Liver (tissue), 3 donors: ENCODE data around the gene NR1I3.

ENCODE experiments used
- EGR1 ChIP-seq, 2 donors: IDR thresholded peaks; 2 replicates each; pipeline ENCODE4 v1.6.1; 2016 to 2018; ENCODE audit warnings: antibody characterized with exemption in 2 of 2, low read depth in 2 of 2
- FOXA2 ChIP-seq: IDR thresholded peaks from 2 replicates; pipeline ENCODE4 v1.6.1; 2016; ENCODE audit warnings: antibody characterized with exemption
- GABPA ChIP-seq, 2 donors: IDR thresholded peaks in 1 of 2; conservative IDR thresholded peaks in 1 of 2; 2 replicates each; pipeline ENCODE4 v1.6.1; 2016; ENCODE audit warnings: antibody characterized with exemption in 2 of 2, mild to moderate bottlenecking in 1 of 2, moderate library complexity in 1 of 2
- JUND ChIP-seq, 2 donors: IDR thresholded peaks; 2 replicates each; pipeline ENCODE4 v1.6.1; 2016; ENCODE audit warnings: antibody characterized with exemption in 2 of 2
- NR2F2 ChIP-seq: IDR thresholded peaks from 2 replicates; pipeline ENCODE4 v1.6.1; 2016; ENCODE audit warnings: antibody characterized with exemption
- RAD21 ChIP-seq, 2 donors: IDR thresholded peaks; 2 replicates each; pipeline ENCODE4 v1.6.1; 2016; ENCODE audit warnings: antibody characterized with exemption in 2 of 2, mild to moderate bottlenecking in 2 of 2
- TF ChIP-seq, protein P1 (sequence below): fragments of 150-350 bp; IDR thresholded peaks from 2 replicates; pipeline ENCODE4 v1.5.1; 2017; ENCODE audit warnings: improper control_type of control experiment, low read depth, low read length; ENCODE audit not compliant: missing input control
- TF ChIP-seq, protein P2 (sequence below): IDR thresholded peaks from 2 replicates; pipeline ENCODE4 v1.6.1; 2016; ENCODE audit warnings: antibody characterized with exemption
- TF ChIP-seq, protein P3 (sequence below): IDR thresholded peaks from 2 replicates; pipeline ENCODE4 v1.6.1; 2016; ENCODE audit warnings: antibody characterized with exemption
- donor health status: healthy.
- donor health status: healthy.

DNA sequence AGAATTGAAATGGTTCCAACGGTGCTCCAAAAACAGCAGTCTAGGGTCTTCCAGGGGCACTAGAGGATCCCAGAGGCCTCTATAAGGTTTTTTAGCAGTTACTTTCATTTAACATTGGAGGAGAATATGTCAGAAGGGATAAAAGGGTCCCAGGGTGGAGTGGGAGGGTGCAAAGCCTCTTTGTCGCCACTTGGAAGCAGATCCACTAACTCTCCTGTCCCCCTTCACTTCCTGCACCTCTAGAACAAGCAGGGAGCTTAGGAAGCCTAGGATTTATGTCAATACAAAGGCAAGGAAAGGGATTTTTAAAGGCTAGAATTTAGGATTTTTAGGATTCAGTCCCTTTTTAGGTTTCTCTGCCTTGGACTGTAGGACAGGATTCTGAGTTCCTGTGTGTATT is 28.8 kb upstream of the NR1I3 start:
- TF ChIP-seq, protein P1, sequence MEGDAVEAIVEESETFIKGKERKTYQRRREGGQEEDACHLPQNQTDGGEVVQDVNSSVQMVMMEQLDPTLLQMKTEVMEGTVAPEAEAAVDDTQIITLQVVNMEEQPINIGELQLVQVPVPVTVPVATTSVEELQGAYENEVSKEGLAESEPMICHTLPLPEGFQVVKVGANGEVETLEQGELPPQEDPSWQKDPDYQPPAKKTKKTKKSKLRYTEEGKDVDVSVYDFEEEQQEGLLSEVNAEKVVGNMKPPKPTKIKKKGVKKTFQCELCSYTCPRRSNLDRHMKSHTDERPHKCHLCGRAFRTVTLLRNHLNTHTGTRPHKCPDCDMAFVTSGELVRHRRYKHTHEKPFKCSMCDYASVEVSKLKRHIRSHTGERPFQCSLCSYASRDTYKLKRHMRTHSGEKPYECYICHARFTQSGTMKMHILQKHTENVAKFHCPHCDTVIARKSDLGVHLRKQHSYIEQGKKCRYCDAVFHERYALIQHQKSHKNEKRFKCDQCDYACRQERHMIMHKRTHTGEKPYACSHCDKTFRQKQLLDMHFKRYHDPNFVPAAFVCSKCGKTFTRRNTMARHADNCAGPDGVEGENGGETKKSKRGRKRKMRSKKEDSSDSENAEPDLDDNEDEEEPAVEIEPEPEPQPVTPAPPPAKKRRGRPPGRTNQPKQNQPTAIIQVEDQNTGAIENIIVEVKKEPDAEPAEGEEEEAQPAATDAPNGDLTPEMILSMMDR: no peak
- no peak for TF ChIP-seq NR2F2
- TF ChIP-seq GABPA (IDR thresholded peaks at IDR 0.05 in 1 of 2, conservative IDR thresholded peaks at IDR 0.05 in 1 of 2): no peak
- TF ChIP-seq FOXA2: no peak
- TF ChIP-seq, protein P2, sequence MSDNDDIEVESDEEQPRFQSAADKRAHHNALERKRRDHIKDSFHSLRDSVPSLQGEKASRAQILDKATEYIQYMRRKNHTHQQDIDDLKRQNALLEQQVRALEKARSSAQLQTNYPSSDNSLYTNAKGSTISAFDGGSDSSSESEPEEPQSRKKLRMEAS: no peak
- no peak for TF ChIP-seq JUND (IDR thresholded peaks at IDR 0.05)
- TF ChIP-seq EGR1 (IDR thresholded peaks at IDR 0.05; ENCODE audit: low read depth in 2 of 2): no peak
- TF ChIP-seq, protein P3, sequence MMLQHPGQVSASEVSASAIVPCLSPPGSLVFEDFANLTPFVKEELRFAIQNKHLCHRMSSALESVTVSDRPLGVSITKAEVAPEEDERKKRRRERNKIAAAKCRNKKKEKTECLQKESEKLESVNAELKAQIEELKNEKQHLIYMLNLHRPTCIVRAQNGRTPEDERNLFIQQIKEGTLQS: no peak
- no peak for TF ChIP-seq RAD21 (IDR thresholded peaks at IDR 0.05)
